ENCODE data around the gene TRAIP. TPM values are rescaled to one million over a fixed set of nuclear protein-coding genes. Genes with fewer than 3 reads are reported as not detected.
"Not testable (repeated sequence)": the region's sequence is repeated elsewhere in the genome, so short reads cannot be mapped to it uniquely, and the experiment has no call there.

Gene TRAIP
- total RNA-seq, 1 donor from 2014 or later = not detected

DNA sequence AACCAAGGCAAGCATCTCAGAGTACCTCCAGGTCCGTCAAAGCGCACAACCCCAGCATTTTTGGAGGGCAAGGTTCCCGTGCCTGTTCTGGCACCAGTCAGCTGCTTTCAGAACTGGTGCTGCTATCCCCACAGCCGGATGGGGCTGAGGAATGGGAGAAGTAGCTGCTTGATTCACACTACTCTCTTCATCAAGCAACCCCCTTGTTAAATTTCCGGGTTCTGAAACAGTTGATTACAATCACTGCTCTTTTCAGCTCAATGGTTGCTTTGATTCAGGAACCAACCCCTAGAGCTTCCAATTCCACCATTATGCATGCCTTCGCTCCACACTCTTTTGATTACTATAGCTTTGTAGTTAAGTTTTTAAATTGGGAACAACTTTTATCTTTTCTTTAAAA lies 30.3 kb downstream of the TRAIP start:
- DNase-seq (ENCODE audit: low spot score) = no peak

DNA sequence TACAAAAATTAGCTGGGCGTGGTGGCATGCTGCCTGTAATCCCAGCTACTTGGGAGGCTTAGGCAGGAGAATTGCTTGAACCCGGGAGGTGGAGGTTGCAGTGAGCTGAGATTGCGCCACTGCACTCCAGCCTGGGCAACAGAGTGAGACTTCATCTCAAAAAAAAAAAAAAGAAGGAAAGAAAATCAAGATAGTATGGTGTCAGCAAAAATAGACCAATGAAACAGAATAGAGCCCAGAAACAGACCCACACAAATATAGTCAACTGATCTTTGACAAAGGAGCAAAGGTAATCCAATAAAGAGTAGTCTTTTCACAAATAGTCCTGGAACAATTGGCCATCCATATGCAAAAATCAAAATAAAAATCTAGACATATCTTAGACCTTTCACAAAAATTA lies 33.2 kb downstream of the TRAIP start:
- DNase-seq (ENCODE audit: low spot score) = not testable (repeated sequence)

DNA sequence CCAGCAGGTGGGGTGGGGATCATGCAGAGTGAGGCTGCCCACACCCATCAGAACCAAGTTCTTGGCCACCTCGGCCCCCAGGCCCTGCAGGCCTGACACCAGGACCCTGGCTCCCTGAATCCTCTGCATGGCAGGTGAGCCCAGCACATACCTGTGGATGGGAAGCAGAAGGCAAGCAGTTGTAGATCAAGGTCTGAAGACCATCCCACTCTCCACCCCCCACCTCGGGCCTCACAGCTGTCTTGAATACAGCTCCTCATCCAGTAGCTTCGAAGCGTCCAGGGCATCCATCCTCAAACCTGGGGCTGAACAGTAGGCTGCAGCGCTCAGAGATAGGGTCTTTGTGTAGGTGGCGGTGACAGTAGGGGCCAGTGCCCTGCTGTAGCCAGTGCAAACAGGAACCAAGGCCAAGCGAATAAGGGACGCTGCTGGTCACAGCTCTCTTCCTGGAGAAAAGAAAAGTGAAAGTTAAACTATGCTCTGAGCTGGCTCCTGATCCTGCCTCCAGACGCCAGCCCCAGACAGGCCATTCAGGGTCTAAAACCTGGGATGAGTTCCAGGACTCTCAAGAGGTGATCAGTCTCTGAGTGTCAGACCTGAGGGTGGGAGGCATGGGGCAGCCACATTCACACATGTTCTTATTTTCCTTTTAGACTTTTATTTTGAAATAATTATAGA lies 42.7 kb downstream of the TRAIP start, which contains the start of gene UBA7:
TSS of gene UBA7 (minus strand) at position 457 of the 678 bp plus-strand sequence. CDS start at position 291, 166 bp downstream.
- DNase-seq (ENCODE audit: low spot score) = peak; percentile 85

GRCh38 chr3:49812916-49813496 lies 43.4 kb downstream of the TRAIP start:
- DNase-seq (ENCODE audit: low spot score) = no peak

- DNase-seq (ENCODE audit: low spot score) = peak; percentile 66
Observed at GRCh38 chr3:49807431-49808114, 48.8 kb downstream of the TRAIP start.

GRCh38 chr3:49806850-49807249 lies 49.5 kb downstream of the TRAIP start:
- DNase-seq (ENCODE audit: low spot score) = no peak

GRCh38 chr3:49805897-49806701 lies 50.3 kb downstream of the TRAIP start:
- DNase-seq (ENCODE audit: low spot score) = peak; percentile 94

DNA sequence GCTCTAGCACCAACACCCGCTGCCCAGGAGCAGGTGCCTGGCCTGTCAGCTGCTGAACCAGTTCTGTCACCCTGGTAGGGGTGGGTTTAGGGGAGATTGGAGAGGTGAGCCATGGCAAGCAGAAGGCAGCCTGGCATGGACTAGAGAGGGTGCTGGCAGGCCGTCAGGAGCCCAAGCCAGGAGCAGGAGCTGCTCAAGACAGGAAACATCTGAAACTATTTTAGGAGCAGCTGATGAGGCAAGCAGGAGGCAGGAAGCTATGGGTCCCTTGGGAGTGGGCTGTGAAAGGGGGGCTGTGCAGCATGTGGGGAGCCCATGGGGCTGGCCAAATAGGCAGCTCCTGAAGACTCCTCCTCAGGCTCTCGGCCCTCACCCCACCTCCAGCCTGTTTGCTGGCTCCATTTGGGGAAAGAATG lies 51.0 kb downstream of the TRAIP start:
- DNase-seq (ENCODE audit: low spot score) = peak; percentile 80

DNA sequence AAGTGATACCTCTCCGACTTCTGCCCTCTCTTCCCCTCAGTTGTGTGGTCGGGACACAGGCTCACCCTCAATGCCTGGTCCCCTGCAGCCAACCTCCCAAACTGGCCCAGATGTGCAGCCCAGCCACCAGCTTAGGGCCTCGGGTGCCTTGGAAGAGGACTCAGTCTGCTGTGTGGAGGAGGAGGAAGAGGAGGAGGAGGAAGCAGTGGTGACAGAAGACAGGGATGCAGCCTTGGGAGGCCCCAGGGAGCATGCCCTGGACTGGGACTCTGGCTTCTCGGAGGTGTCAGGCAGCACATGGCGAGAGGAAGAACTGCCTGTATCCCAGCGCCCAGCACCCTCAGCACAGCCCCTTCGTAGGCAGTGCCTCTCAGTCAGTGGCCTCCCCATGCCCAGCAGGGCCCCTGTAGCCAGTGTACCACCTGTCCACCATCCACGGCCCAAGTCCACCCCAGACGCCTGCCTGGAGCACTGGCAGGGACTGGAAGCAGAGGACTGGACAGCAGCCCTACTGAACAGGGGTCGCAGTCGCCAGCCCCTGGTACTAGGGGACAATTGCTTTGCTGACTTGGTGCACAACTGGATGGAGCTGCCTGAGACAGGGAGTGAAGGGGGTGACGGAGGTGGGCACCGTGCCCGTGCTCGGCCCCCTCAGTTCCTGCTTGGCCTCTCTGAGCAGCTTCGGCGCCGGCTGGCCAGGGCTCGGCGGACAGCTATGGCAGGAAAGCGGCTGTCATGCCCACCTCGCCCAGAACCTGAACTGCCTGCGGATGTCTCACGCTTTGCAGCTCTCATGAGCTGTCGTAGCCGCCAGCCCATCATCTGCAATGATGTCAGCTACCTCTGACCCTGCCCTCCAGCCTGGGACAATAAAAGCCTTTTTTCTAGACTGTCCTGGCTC lies 52.0 kb downstream of the TRAIP start:
- DNase-seq (ENCODE audit: low spot score) = no peak

GRCh38 chr3:49803465-49804140 lies 52.8 kb downstream of the TRAIP start:
- DNase-seq (ENCODE audit: low spot score) = peak; percentile 82

DNA sequence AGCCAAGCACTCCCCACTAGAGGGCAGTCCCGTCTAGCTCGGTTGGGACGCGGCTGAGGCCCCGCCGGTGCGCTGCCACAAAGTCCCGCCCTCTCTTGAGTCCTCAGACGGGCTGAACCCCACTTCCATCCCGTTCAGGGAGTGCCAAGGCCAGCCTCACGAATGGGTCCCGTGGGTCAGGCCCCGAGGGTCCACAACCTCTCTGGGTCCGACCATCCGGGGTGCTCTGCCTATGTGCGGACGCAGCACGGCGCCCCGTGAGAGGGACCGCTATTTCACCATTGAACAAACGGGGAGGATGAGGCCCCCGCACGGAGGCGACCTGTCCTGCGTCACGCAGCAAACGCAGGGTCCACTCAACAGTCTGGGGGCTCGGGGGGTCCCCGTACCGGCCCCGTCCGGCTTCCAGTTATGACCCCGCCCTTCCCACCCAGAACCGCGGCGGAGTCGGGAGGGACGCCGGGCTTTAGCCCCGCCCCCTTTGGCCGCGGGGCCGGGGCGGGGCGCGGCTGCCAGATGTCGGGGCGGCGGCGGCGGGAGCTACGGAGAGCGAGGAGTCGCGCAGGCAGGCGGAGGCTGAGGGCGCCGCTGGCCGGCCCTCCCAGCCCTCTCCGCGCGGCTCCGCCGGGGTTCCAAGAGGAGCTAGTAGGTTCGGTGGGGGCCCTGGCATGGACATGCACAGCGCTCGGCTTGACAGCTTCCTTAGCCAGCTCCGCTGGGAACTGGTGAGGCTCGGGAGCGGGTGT lies 53.5 kb downstream of the TRAIP start, which contains the start of gene INKA1:
TSS of gene INKA1 (plus strand) at position 543 of the 746 bp plus-strand sequence. CDS start at position 675, 132 bp downstream.
- peak; percentile 94 for DNase-seq (ENCODE audit: low spot score)

GRCh38 chr3:49801160-49801559 lies 55.2 kb downstream of the TRAIP start:
- no peak for DNase-seq (ENCODE audit: low spot score)

DNA sequence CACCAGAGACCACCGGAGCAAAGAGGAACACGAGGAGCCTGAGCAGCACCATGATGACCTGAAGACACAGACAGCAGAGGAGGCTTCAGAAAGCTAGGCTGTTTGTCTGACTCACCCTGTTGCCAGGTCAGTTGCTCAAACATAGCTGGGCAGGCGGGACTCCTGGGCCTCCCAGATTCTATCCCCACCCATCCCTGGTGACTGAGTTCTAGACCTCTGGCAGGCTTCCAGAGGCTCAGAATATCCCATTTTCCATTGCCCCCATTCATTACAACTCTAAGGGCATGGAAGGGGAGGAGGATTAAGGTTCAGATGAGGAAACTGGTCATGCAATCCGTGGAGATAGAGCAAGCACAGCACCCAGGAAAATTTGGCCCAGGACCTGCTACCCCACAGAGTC lies 56.6 kb downstream of the TRAIP start, which contains the start of gene CDHR4:
TSS of gene CDHR4 (minus strand) at position 113 of the 400 bp plus-strand sequence. CDS start at position 52, 61 bp downstream.
- DNase-seq (ENCODE audit: low spot score) = peak; percentile 77

DNA sequence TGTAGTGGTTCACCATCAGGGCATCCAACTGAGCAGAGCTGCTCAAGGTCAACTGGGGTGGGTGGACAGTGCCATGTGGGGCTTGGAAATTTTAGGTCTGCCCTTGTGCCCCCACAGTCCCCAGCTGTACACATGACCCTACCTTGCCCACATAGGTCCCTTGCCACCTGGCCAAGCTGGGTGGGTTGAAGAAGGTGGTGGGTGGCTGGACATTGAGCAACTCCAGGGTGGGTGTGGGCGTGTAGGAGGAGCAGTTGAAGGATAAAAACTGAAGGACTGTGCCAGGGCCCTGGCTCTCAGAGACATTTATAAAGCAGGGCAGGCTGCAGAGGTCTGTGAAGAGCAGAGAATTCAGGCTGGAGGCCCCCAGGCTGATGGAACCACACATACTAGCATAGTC lies 57.3 kb downstream of the TRAIP start:
- DNase-seq (ENCODE audit: low spot score) = no peak

GRCh38 chr3:49794926-49795905 lies 61.1 kb downstream of the TRAIP start:
- no peak for DNase-seq (ENCODE audit: low spot score)

GRCh38 chr3:49794431-49794830 lies 61.9 kb downstream of the TRAIP start:
- DNase-seq (ENCODE audit: low spot score) = no peak

GRCh38 chr3:49793486-49794085 lies 62.8 kb downstream of the TRAIP start:
- DNase-seq (ENCODE audit: low spot score) = no peak
